Measurements from ENCODE around the gene OPCML.

The OPCML gene

GRCh38 chr11:133350045-133350444 lies 182.3 kb downstream of the OPCML start:
- no peak for DNase-seq

- no peak for DNase-seq
Measured at GRCh38 chr11:133347988-133348387, 184.3 kb downstream of the OPCML start.

GRCh38 chr11:133346137-133346536 lies 186.2 kb downstream of the OPCML start:
- no peak for DNase-seq

- no peak for DNase-seq
Measured at GRCh38 chr11:133343951-133344350, 188.3 kb downstream of the OPCML start.

- DNase-seq: no peak
Measured at GRCh38 chr11:133339495-133340140, 192.7 kb downstream of the OPCML start.

- no peak for DNase-seq
Measured at GRCh38 chr11:133338588-133338987, 193.7 kb downstream of the OPCML start.

- DNase-seq: no peak
Measured at GRCh38 chr11:133337951-133338418, 194.3 kb downstream of the OPCML start.

GRCh38 chr11:133337193-133337592 lies 195.1 kb downstream of the OPCML start:
- DNase-seq: no peak

GRCh38 chr11:133331031-133331430 lies 201.3 kb downstream of the OPCML start:
- DNase-seq: no peak

- no peak for DNase-seq
Measured at GRCh38 chr11:133326849-133327248, 205.5 kb downstream of the OPCML start.

- DNase-seq: no peak
Measured at GRCh38 chr11:133326332-133326731, 206.0 kb downstream of the OPCML start.

GRCh38 chr11:133325711-133326110 lies 206.6 kb downstream of the OPCML start:
- DNase-seq: no peak

GRCh38 chr11:133323354-133323753 lies 208.9 kb downstream of the OPCML start:
- DNase-seq: no peak

GRCh38 chr11:133318221-133318620 lies 214.1 kb downstream of the OPCML start:
- DNase-seq: no peak

GRCh38 chr11:133311230-133311629 lies 221.1 kb downstream of the OPCML start:
- DNase-seq: no peak

GRCh38 chr11:133306019-133306418 lies 226.3 kb downstream of the OPCML start:
- DNase-seq: no peak

- no peak for DNase-seq
Measured at GRCh38 chr11:133305208-133305956, 226.9 kb downstream of the OPCML start.

GRCh38 chr11:133303262-133303661 lies 229.0 kb downstream of the OPCML start:
- no peak for DNase-seq

- no peak for DNase-seq
Measured at GRCh38 chr11:133302056-133302455, 230.2 kb downstream of the OPCML start.

GRCh38 chr11:133300666-133301065 lies 231.6 kb downstream of the OPCML start:
- DNase-seq: no peak

GRCh38 chr11:133291780-133292179 lies 240.5 kb downstream of the OPCML start:
- no peak for DNase-seq

- DNase-seq: no peak
Measured at GRCh38 chr11:133285359-133285758, 246.9 kb downstream of the OPCML start.

- DNase-seq: no peak
Measured at GRCh38 chr11:133284156-133284555, 248.1 kb downstream of the OPCML start.

- DNase-seq: no peak
Measured at GRCh38 chr11:133277886-133278285, 254.4 kb downstream of the OPCML start.
